GM12875 (cell line): ENCODE results near the gene SVIP.

Experiments used
- H3K4me3 ChIP-seq: one replicate; pipeline ENCODE4 v1.5.1; 2011; ENCODE audit warnings: low read depth, low read length, control low read depth
- CTCF ChIP-seq: IDR thresholded peaks from 2 replicates; pipeline ENCODE4 v1.5.1; 2011; ENCODE audit warnings: low read depth, mild to moderate bottlenecking, control low read depth, inconsistent platforms, low read length, moderate library complexity, borderline replicate concordance; ENCODE audit not compliant: insufficient read depth

Gene SVIP

GRCh38 chr11:22859756-22860155, 30.2 kb upstream of the SVIP start:
- TF ChIP-seq CTCF, result no peak
- no peak overlapping the region for H3K4me3 ChIP-seq

- H3K4me3 ChIP-seq, result no peak overlapping the region
- no peak for TF ChIP-seq CTCF
Measured at GRCh38 chr11:22851477-22851876, 21.9 kb upstream of the SVIP start.

GRCh38 chr11:22846726-22847125, 17.1 kb upstream of the SVIP start:
- TF ChIP-seq CTCF, result no peak
- H3K4me3 ChIP-seq, result no peak overlapping the region

- TF ChIP-seq CTCF, result no peak
Measured at GRCh38 chr11:22832315-22833015, 2.9 kb upstream of the SVIP start.

GRCh38 chr11:22830082-22830414, 447 bp upstream of the SVIP start:
- peak overlapping the region; percentile 48 for H3K4me3 ChIP-seq
- TF ChIP-seq CTCF, result no peak

More at GRCh38 chr11:22832315-22833015, 2.9 kb upstream of the SVIP start:
- no peak overlapping the region for H3K4me3 ChIP-seq

- no peak for TF ChIP-seq CTCF
- no peak overlapping the region for H3K4me3 ChIP-seq
Measured at GRCh38 chr11:22828373-22828772, 1.2 kb downstream of the SVIP start.

- H3K4me3 ChIP-seq, result no peak overlapping the region
- TF ChIP-seq CTCF, result no peak
Measured at GRCh38 chr11:22822203-22822602, 7.4 kb downstream of the SVIP start.
